OCI-LY1 (cell line): ENCODE measurements around the gene ASTN1.

ENCODE experiments used
- CTCF ChIP-seq: fragments of 200-600 bp; sonication (generic), shearing (Covaris generic); IDR thresholded peaks from 2 replicates; pipeline ENCODE4 v1.5.1; 2017; ENCODE audit warnings: mild to moderate bottlenecking, antibody characterized with exemption, low read length, moderate library complexity, mixed read lengths
- EZH2 ChIP-seq: fragments of 200-600 bp; sonication (generic), shearing (Covaris generic); IDR thresholded peaks from 2 replicates; pipeline ENCODE4 v1.8.0; 2017; ENCODE audit warnings: borderline replicate concordance, mixed run types, mild to moderate bottlenecking, antibody characterized with exemption, low read length, moderate library complexity, mixed read lengths

- TF ChIP-seq CTCF (no peak), EZH2 (no peak)
These were observed 18.0 kb downstream of the ASTN1 start for GRCh38 chr1:177146499-177146898.
